Endothelial cell (in vitro differentiated cells): ENCODE results near the gene SLC36A1. TPM values are rescaled to one million over a fixed set of nuclear protein-coding genes. Genes with fewer than 3 reads are reported as not detected.
A peak's percentile ranks its signal among the peaks of the same experiment; 100 is the strongest.

ENCODE experiments used
- DNase-seq: peaks from one replicate; pipeline ENCODE4 v3.0.0; 2021; ENCODE audit warnings: low spot score
- H3K27ac Mint-ChIP-seq: one replicate; pipeline ENCODE4 v1.8.0; 2021; ENCODE audit warnings: mixed read lengths, inconsistent platforms; ENCODE audit not compliant: unreplicated experiment
- H3K27me3 Mint-ChIP-seq: one replicate; pipeline ENCODE4 v1.8.0; 2021; ENCODE audit warnings: mild to moderate bottlenecking, moderate library complexity, mixed read lengths, inconsistent platforms; ENCODE audit not compliant: unreplicated experiment
- H3K36me3 Mint-ChIP-seq: one replicate; pipeline ENCODE4 v1.8.0; 2021; ENCODE audit warnings: mild to moderate bottlenecking, low read depth, mixed read lengths, inconsistent platforms; ENCODE audit not compliant: unreplicated experiment
- H3K4me1 Mint-ChIP-seq: one replicate; pipeline ENCODE4 v1.8.0; 2021; ENCODE audit warnings: mild to moderate bottlenecking, mixed read lengths, inconsistent platforms; ENCODE audit not compliant: unreplicated experiment
- H3K4me3 Mint-ChIP-seq: one replicate; pipeline ENCODE4 v1.8.0; 2021; ENCODE audit warnings: mild to moderate bottlenecking, mixed read lengths, inconsistent platforms; ENCODE audit not compliant: unreplicated experiment
- H3K9me3 Mint-ChIP-seq: one replicate; pipeline ENCODE4 v1.8.0; 2021; ENCODE audit warnings: mixed read lengths, inconsistent platforms; ENCODE audit not compliant: unreplicated experiment
- CTCF ChIP-seq: fragments of 200-600 bp; sonication (generic); IDR thresholded peaks from one replicate; pipeline ENCODE4 v1.5.0; 2021; ENCODE audit warnings: antibody characterized with exemption; ENCODE audit not compliant: unreplicated experiment
- total RNA-seq: library from RNA; stranded (reverse); fragmentation: NEBNext Ultra II Directional; extraction: Animal tissue kit (Norgen Biotek cat#: 25700); gene quantifications from one replicate; pipeline ENCODE4 v1.2.1, GENCODE V29; 2021; ENCODE audit not compliant: unreplicated experiment

SLC36A1 gene
- total RNA-seq, 1 donor from 2014 or later, result 4.8 TPM

- DNase-seq, result no peak
- Mint-ChIP-seq H3K27me3 (no peaks in the 10 kb centered on the region), H3K36me3 (no peaks in the 10 kb centered on the region), H3K27ac (peak overlapping the region; percentile 31), H3K9me3 (no peaks in the 10 kb centered on the region), H3K4me3 (no peak overlapping the region), H3K4me1 (no peaks in the 10 kb centered on the region)
- no peak for TF ChIP-seq CTCF
These were observed 45.3 kb downstream of the SLC36A1 start for GRCh38 chr5:151492729-151493128.

- TF ChIP-seq CTCF, result no peak
- Mint-ChIP-seq H3K36me3 (no peaks in the 10 kb centered on the region), H3K4me1 (no peaks in the 10 kb centered on the region), H3K9me3 (no peaks in the 10 kb centered on the region), H3K27ac (no peak overlapping the region), H3K4me3 (no peak overlapping the region), H3K27me3 (no peaks in the 10 kb centered on the region)
- no peak for DNase-seq
These were observed 46.3 kb downstream of the SLC36A1 start for GRCh38 chr5:151493665-151494064.

GRCh38 chr5:151495320-151495719 lies 47.9 kb downstream of the SLC36A1 start:
- Mint-ChIP-seq H3K27me3 (no peaks in the 10 kb centered on the region), H3K4me1 (peaks cover 3% of the 10 kb centered on the region), H3K9me3 (no peaks in the 10 kb centered on the region), H3K4me3 (no peak overlapping the region), H3K36me3 (no peaks in the 10 kb centered on the region), H3K27ac (no peak overlapping the region)
- DNase-seq, result no peak
- no peak for TF ChIP-seq CTCF

GRCh38 chr5:151496041-151496484 lies 48.7 kb downstream of the SLC36A1 start:
- Mint-ChIP-seq H3K27me3 (no peaks in the 10 kb centered on the region), H3K4me1 (peaks cover 3% of the 10 kb centered on the region), H3K27ac (no peak overlapping the region)

More at GRCh38 chr5:151496041-151496484, 48.7 kb downstream of the SLC36A1 start:
- no peak overlapping the region for H3K4me3 Mint-ChIP-seq
- DNase-seq, result no peak
- no peaks in the 10 kb centered on the region for H3K36me3 Mint-ChIP-seq
- TF ChIP-seq CTCF, result no peak
- no peaks in the 10 kb centered on the region for H3K9me3 Mint-ChIP-seq
